SK-N-MC (cell line): ENCODE data around the gene CFDP1.

Experiments used
- EZH2 ChIP-seq: fragments of 200-600 bp; sonication (generic); IDR thresholded peaks from one replicate; pipeline ENCODE4 v1.6.1; 2017; ENCODE audit warnings: antibody characterized with exemption
- FOXP2 ChIP-seq: optimal IDR thresholded peaks from 2 replicates; pipeline ENCODE3; 2011; ENCODE audit warnings: mild to moderate bottlenecking, moderate library complexity; ENCODE audit not compliant: insufficient read depth; ENCODE audit errors: extremely low read length, control extremely low read depth
- POLR2AphosphoS5 ChIP-seq: IDR thresholded peaks from 2 replicates; pipeline ENCODE4 v1.6.1; 2012; ENCODE audit warnings: mild to moderate bottlenecking, low read depth, low read length, borderline replicate concordance

- TF ChIP-seq POLR2AphosphoS5, result no peak
- no peak for TF ChIP-seq EZH2
- no peak for TF ChIP-seq FOXP2
Measured at GRCh38 chr16:75342308-75342811, 90.9 kb downstream of the CFDP1 start.
